GM18873 (cell line): ENCODE measurements around the gene SLC9A9.

ENCODE experiments used
- ATAC-seq: cut with Tn5 transposase; IDR thresholded peaks from one replicate; pipeline ENCODE4 v1.9.1; 2021; ENCODE audit warnings: mild to moderate bottlenecking, moderate library complexity, moderate number of reproducible peaks; ENCODE audit not compliant: unreplicated experiment, low FRiP score

SLC9A9 gene

GRCh38 chr3:143654906-143655305 is 193.4 kb downstream of the SLC9A9 start:
- ATAC-seq, result no peak

- ATAC-seq, result no peak
These were observed 194.3 kb downstream of the SLC9A9 start for GRCh38 chr3:143653935-143654334.

GRCh38 chr3:143653493-143653892 is 194.8 kb downstream of the SLC9A9 start:
- no peak for ATAC-seq

GRCh38 chr3:143652118-143652517 is 196.2 kb downstream of the SLC9A9 start:
- no peak for ATAC-seq

GRCh38 chr3:143650827-143651226 is 197.4 kb downstream of the SLC9A9 start:
- ATAC-seq, result no peak

- no peak for ATAC-seq
These were observed 198.1 kb downstream of the SLC9A9 start for GRCh38 chr3:143650120-143650519.

- ATAC-seq, result no peak
These were observed 199.6 kb downstream of the SLC9A9 start for GRCh38 chr3:143648708-143649107.

- ATAC-seq, result no peak
These were observed 200.1 kb downstream of the SLC9A9 start for GRCh38 chr3:143648218-143648617.

- no peak for ATAC-seq
These were observed 203.7 kb downstream of the SLC9A9 start for GRCh38 chr3:143644370-143645089.

- ATAC-seq, result no peak
These were observed 204.4 kb downstream of the SLC9A9 start for GRCh38 chr3:143643905-143644304.

GRCh38 chr3:143640774-143641173 is 207.5 kb downstream of the SLC9A9 start:
- ATAC-seq, result no peak

- no peak for ATAC-seq
These were observed 211.1 kb downstream of the SLC9A9 start for GRCh38 chr3:143637133-143637532.

- no peak for ATAC-seq
These were observed 213.3 kb downstream of the SLC9A9 start for GRCh38 chr3:143634991-143635390.

- ATAC-seq, result no peak
These were observed 213.8 kb downstream of the SLC9A9 start for GRCh38 chr3:143634427-143634826.

- no peak for ATAC-seq
These were observed 214.5 kb downstream of the SLC9A9 start for GRCh38 chr3:143633816-143634215.

- no peak for ATAC-seq
These were observed 218.5 kb downstream of the SLC9A9 start for GRCh38 chr3:143629726-143630125.

GRCh38 chr3:143628971-143629370 is 219.3 kb downstream of the SLC9A9 start:
- ATAC-seq, result no peak

GRCh38 chr3:143627336-143627735 is 220.9 kb downstream of the SLC9A9 start:
- no peak for ATAC-seq

- ATAC-seq, result no peak
These were observed 229.0 kb downstream of the SLC9A9 start for GRCh38 chr3:143619231-143619630.

GRCh38 chr3:143617050-143617449 is 231.2 kb downstream of the SLC9A9 start:
- ATAC-seq, result no peak

- no peak for ATAC-seq
These were observed 235.0 kb downstream of the SLC9A9 start for GRCh38 chr3:143613226-143613625.

GRCh38 chr3:143612541-143612940 is 235.7 kb downstream of the SLC9A9 start:
- no peak for ATAC-seq

GRCh38 chr3:143608966-143609365 is 239.3 kb downstream of the SLC9A9 start:
- ATAC-seq, result no peak
